Adrenal gland (tissue), 12 donors: ENCODE results near the gene WFDC12. TPM values are rescaled to one million over a fixed set of nuclear protein-coding genes. Genes with fewer than 3 reads are reported as not detected.

Experiments used
- DNase-seq, 7 donors: peaks; one replicate each; pipeline ENCODE4 v3.0.0-alpha.2; 2019 to 2020
- H3K27ac ChIP-seq, 5 donors: fragments of 200-600 bp; sonication (generic) in 4 of 5; 1 replicate in 3 of 5; 2 replicates in 2 of 5; pipeline versions ENCODE4 v1.5.1 to v1.8.0; 2016 to 2020; ENCODE audit warnings: mild to moderate bottlenecking in 1 of 5
- H3K27me3 ChIP-seq: fragments of 200-600 bp; 2 replicates; pipeline ENCODE4 v1.8.0; 2021
- H3K36me3 ChIP-seq, 2 donors: fragments of 200-600 bp; replicated peaks in 1 of 2; 1 replicate in 1 of 2; 2 replicates in 1 of 2; pipeline versions ENCODE4 v1.5.1 to v1.8.0; 2018 to 2022
- H3K4me1 ChIP-seq, 2 donors: fragments of 200-600 bp; replicated peaks in 1 of 2; 1 replicate in 1 of 2; 2 replicates in 1 of 2; pipeline versions ENCODE4 v1.5.1 to v1.8.0; 2018 to 2021
- H3K4me3 ChIP-seq, 4 donors: fragments of 200-600 bp; sonication (generic) in 3 of 4; one replicate each; pipeline ENCODE4 v1.5.1; 2016 to 2018
- H3K9me3 ChIP-seq, 3 donors: fragments of 200-600 bp; sonication (generic) in 1 of 3; replicated peaks in 1 of 3; 1 replicate in 2 of 3; 2 replicates in 1 of 3; pipeline versions ENCODE4 v1.5.1 to v1.8.0; 2016 to 2021
- POLR2A ChIP-seq, 2 donors: fragments of 450-650 bp; IDR thresholded peaks; one replicate each; pipeline ENCODE4 v1.6.1; 2017; ENCODE audit warnings: antibody characterized with exemption in 2 of 2, mild to moderate bottlenecking in 2 of 2, moderate library complexity in 1 of 2
- WGBS, 4 donors: extraction: QIAGEN DNeasy Blood & Tissue Kit in 2 of 4; methylation state at CpG; one replicate each; pipeline versions ENCODE4 v1.1.5 to v1.1.7; 2013 to 2017; 5-methylcytosine and 5-hydroxymethylcytosine counted together
- intact Hi-C, 2 donors: fragments of 100-400 bp; cut with DNase I; formaldehyde crosslinking; loops; one replicate each; pipeline versions ENCODE4 v1.14.1 to v1.15.0; 2022 to 2023
- polyA plus RNA-seq, 3 donors: library from polyadenylated mRNA; stranded (reverse); fragments of 200-250 nt in 2 of 3; fragments of 350-450 nt in 1 of 3; fragmentation: Illumina TruSeq in 1 of 3; extraction: RNeasy Lipid Tissue Mini Kit (QIAGEN cat#74804) in 1 of 3; gene quantifications; one replicate each; pipeline ENCODE4 v1.2.3, GENCODE V29; 2013 to 2014
- total RNA-seq, 9 donors: library from RNA; depleted of rRNA in 4 of 9; stranded (reverse); fragments of >200 nt in 4 of 9; fragments of 120-200 nt in 1 of 9; fragmentation: NEBNext Ultra II Directional in 1 of 9; extraction: Animal tissue kit (Norgen Biotek cat#: 25700) in 1 of 9; gene quantifications; one replicate each; pipeline versions ENCODE4 v1.1.0 to v1.2.4, GENCODE V29; 2013 to 2023
- TF ChIP-seq, protein P1 (sequence below), 6 experiments: fragments of 450-650 bp in 4 of 6; fragments of 200-600 bp in 2 of 6; sonication (generic) in 1 of 6; IDR thresholded peaks; 1 replicate in 5 of 6; 2 replicates in 1 of 6; pipeline versions ENCODE4 v1.5.1 to v1.8.0; 2016 to 2021; ENCODE audit warnings: antibody characterized with exemption in 6 of 6, mild to moderate bottlenecking in 2 of 6, moderate library complexity in 1 of 6
- donor health status: healthy with polysubstance abuse.
- donor health status: Bipolar disorder and iron deficiency.
- donor health status: DM: yes; HTN: yes; CAD: no.
- donor health status: DM: no; HTN: no; CAD: no.
- donor health status: DM: no; HTN: no; CAD: no.
- donor health status: DM: yes; HTN: yes; CAD: no.

The WFDC12 gene
- total and polyA plus RNA-seq, 12 donors = not detected

DNA sequence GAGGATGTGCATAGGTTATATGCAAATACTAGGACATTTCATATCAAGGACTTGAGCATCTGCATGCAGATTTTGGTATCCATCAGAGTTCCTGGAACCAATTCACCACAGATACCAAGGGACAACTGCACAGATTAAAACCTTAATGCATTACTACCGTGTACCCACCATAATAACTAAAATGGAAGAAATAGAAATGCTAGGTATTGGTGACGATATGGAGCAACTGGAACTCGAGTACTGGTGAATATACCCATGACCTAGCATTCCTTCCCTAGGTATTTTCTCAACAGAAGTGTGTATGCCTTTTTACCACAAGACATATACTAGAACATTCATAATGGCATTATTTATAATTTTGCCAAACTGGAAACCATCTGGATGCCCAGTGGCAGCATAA, 41.8 kb downstream of the WFDC12 start:
- WGBS, 4 donors = 96 to 99% (median 98%) methylated on average over 3 of the region's 3 CpGs

DNA sequence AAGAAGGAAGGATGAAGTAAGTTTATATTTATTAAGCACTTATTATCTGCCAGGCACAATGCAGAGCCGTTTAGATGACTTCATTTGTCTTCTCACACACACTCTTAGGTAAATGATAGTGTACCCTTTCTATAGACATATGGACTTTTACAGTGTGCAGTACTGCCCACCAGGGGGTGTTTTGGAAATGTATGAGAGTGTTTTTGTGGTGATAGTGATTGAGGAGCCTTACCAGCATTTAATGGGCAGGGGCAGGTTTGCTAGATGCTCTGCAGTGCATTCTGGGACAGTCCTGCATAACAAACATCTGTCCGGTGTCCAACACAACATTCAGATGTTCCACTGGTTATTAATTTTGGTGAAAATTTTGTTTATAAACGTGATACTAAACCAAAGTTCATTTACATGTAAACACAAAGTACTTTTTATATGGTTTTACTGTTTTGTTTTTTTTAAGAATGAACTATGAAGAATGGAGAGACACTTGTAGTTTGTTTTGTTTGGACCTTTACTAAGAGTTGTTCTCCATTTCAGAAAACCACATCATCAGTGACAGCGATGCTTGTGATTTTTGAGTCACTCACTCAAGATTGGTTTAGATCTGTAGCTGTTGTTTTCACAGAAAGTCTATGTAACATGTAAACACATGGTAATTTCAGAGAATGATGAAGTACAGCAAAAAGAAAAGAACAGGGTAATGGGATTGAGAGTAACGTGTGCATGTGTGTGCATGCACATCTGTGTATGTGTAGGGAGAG, 43.2 kb downstream of the WFDC12 start:
- Histone ChIP-seq H3K27me3 (no peaks in the 10 kb centered on the region), H3K4me1 (no peaks in the 10 kb centered on the region), H3K27ac (no peak overlapping the region), H3K4me3 (no peak overlapping the region), H3K36me3 (peaks cover 0 to 14% of the 10 kb centered on the region in 2 donors), H3K9me3 (no peaks in the 10 kb centered on the region)
- no peak for TF ChIP-seq POLR2A (IDR thresholded peaks at IDR 0.05)
- TF ChIP-seq, protein P1, sequence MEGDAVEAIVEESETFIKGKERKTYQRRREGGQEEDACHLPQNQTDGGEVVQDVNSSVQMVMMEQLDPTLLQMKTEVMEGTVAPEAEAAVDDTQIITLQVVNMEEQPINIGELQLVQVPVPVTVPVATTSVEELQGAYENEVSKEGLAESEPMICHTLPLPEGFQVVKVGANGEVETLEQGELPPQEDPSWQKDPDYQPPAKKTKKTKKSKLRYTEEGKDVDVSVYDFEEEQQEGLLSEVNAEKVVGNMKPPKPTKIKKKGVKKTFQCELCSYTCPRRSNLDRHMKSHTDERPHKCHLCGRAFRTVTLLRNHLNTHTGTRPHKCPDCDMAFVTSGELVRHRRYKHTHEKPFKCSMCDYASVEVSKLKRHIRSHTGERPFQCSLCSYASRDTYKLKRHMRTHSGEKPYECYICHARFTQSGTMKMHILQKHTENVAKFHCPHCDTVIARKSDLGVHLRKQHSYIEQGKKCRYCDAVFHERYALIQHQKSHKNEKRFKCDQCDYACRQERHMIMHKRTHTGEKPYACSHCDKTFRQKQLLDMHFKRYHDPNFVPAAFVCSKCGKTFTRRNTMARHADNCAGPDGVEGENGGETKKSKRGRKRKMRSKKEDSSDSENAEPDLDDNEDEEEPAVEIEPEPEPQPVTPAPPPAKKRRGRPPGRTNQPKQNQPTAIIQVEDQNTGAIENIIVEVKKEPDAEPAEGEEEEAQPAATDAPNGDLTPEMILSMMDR (IDR thresholded peaks at IDR 0.05) = peak in 1 of 6 experiments; percentile 15
- 89 to 97% (median 92%) methylated on average over 5 of the region's 5 CpGs for WGBS, 4 donors
- DNase-seq = no peak
- intact Hi-C loops = no loop called here

More for the DNA sequence above, 41.8 kb downstream of the WFDC12 start:
- Histone ChIP-seq H3K4me1 (no peaks in the 10 kb centered on the region), H3K4me3 (no peak overlapping the region), H3K27me3 (no peaks in the 10 kb centered on the region), H3K9me3 (no peaks in the 10 kb centered on the region), H3K27ac (no peak overlapping the region), H3K36me3 (peaks cover 0 to 7% of the 10 kb centered on the region in 2 donors)
- intact Hi-C loops = no loop called here
- TF ChIP-seq, protein P1 (IDR thresholded peaks at IDR 0.05) = no peak
- TF ChIP-seq POLR2A (IDR thresholded peaks at IDR 0.05) = no peak
- no peak for DNase-seq

DNA sequence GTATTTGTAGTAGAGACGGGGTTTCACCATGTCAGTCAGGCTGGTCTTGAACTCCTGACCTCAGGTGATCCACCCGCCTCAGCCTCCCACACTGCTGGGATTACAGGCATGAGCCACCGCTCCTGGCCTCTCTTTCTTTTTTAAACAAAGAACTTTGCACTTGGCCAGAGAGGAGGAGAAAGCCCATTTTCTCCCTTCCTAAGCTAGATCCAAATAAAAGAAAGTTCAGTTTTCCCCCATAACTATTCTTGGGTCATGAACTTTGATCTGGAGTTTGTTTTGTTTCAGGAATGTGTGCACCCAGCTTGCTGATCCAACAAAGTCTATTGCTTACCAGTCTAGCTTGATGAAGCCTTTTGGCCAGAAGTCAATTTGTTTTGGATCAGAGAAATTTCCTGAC, 46.7 kb downstream of the WFDC12 start:
- no peak overlapping the region for H3K4me3 ChIP-seq
- peaks cover 0 to 26% of the 10 kb centered on the region in 2 donors for H3K36me3 ChIP-seq
- whole genome bisulfite sequencing, 4 donors = 79 to 98% (median 91%) methylated on average over 3 of the region's 3 CpGs
- TF ChIP-seq, protein P1 (IDR thresholded peaks at IDR 0.05) = no peak
- TF ChIP-seq POLR2A (IDR thresholded peaks at IDR 0.05) = no peak
- no peaks in the 10 kb centered on the region for H3K9me3 ChIP-seq
- H3K27ac ChIP-seq = no peak overlapping the region
- intact Hi-C loops = no loop called here
- no peaks in the 10 kb centered on the region for H3K27me3 ChIP-seq
- no peak for DNase-seq
- H3K4me1 ChIP-seq = no peaks in the 10 kb centered on the region

Other genes starting within 250 kb of the WFDC12 start
- gene YWHAB, start 238.8 kb downstream of the WFDC12 start, total RNA-seq = 100 to 1,000 TPM; 109 to 207 (median 144) TPM
- 100 to 1,000 TPM in 1 of 3 donors, 10 to 100 TPM in 2; 53.1 to 293 (median 74.4) TPM for gene YWHAB, start 238.8 kb downstream of the WFDC12 start, polyA plus RNA-seq
- gene PABPC1L, start 214.4 kb downstream of the WFDC12 start, total RNA-seq = 10 to 100 TPM in 6 of 9 donors, 1 to 10 TPM in 3; 2.8 to 31.2 (median 10.5) TPM
- 10 to 100 TPM in 2 of 3 donors, 1 to 10 TPM in 1; 3.9 to 90.3 (median 69.5) TPM for gene PABPC1L, start 214.4 kb downstream of the WFDC12 start, polyA plus RNA-seq
- gene TOMM34, start 164.1 kb downstream of the WFDC12 start, total RNA-seq = 100 to 1,000 TPM in 1 of 9 donors, 10 to 100 TPM in 8; 20.7 to 178 (median 52.1) TPM
- 100 to 1,000 TPM in 1 of 3 donors, 10 to 100 TPM in 2; 17.8 to 120 (median 30.7) TPM for gene TOMM34, start 164.1 kb downstream of the WFDC12 start, polyA plus RNA-seq
- gene STK4, start 158.0 kb downstream of the WFDC12 start, total RNA-seq = 10 to 100 TPM; 15.0 to 39.3 (median 33.9) TPM
- gene STK4, start 158.0 kb downstream of the WFDC12 start, polyA plus RNA-seq = 10 to 100 TPM in 2 of 3 donors, 1 to 10 TPM in 1; 7.1 to 24.6 (median 11.1) TPM
- 1 to 10 TPM in 4 of 9 donors, under 1 TPM in 5; 0.21 to 3.7 (median 0.87) TPM for gene KCNS1, start 23.3 kb downstream of the WFDC12 start, total RNA-seq
- gene KCNS1, start 23.3 kb downstream of the WFDC12 start, polyA plus RNA-seq = under 1 TPM; 0.24 to 0.30 (median 0.29) TPM
- not detected for gene WFDC5, start 9.3 kb downstream of the WFDC12 start, total RNA-seq
- gene WFDC5, start 9.3 kb downstream of the WFDC12 start, polyA plus RNA-seq = not detected
- gene PI3, start 50.4 kb upstream of the WFDC12 start, total RNA-seq = not detected
- gene PI3, start 50.4 kb upstream of the WFDC12 start, polyA plus RNA-seq = 1 to 10 TPM in 1 of 3 donors, not detected in 2; 1.0 TPM
- not detected for gene SEMG1, start 82.6 kb upstream of the WFDC12 start, total RNA-seq
- under 1 TPM in 1 of 3 donors, not detected in 2; 0.15 TPM for gene SEMG1, start 82.6 kb upstream of the WFDC12 start, polyA plus RNA-seq
- gene SEMG2, start 96.9 kb upstream of the WFDC12 start, total RNA-seq = not detected
- not detected for gene SEMG2, start 96.9 kb upstream of the WFDC12 start, polyA plus RNA-seq
- 10 to 100 TPM in 1 of 9 donors, 1 to 10 TPM in 5, not detected in 3; 1.8 to 33.7 (median 5.6) TPM for gene SLPI, start 130.1 kb upstream of the WFDC12 start, total RNA-seq
- gene SLPI, start 130.1 kb upstream of the WFDC12 start, polyA plus RNA-seq = 10 to 100 TPM in 1 of 3 donors, 1 to 10 TPM in 2; 2.3 to 25.7 (median 9.2) TPM
- under 1 TPM in 1 of 9 donors, not detected in 8; 0.06 TPM for gene RBPJL, start 182.4 kb upstream of the WFDC12 start, total RNA-seq
- under 1 TPM in 1 of 3 donors, not detected in 2; 0.03 TPM for gene RBPJL, start 182.4 kb upstream of the WFDC12 start, polyA plus RNA-seq
- gene MATN4, start 183.8 kb upstream of the WFDC12 start, total RNA-seq = under 1 TPM in 2 of 9 donors, not detected in 7; 0.06 to 0.15 TPM
- gene MATN4, start 183.8 kb upstream of the WFDC12 start, polyA plus RNA-seq = under 1 TPM in 2 of 3 donors, not detected in 1; 0.16 to 0.37 TPM
- 100 to 1,000 TPM in 2 of 9 donors, 10 to 100 TPM in 7; 51.4 to 128 (median 76.9) TPM for gene SDC4, start 224.0 kb upstream of the WFDC12 start, total RNA-seq
- 10 to 100 TPM; 48.7 to 64.9 (median 55.3) TPM for gene SDC4, start 224.0 kb upstream of the WFDC12 start, polyA plus RNA-seq
- 10 to 100 TPM; 19.7 to 83.2 (median 35.7) TPM for gene SYS1, start 238.7 kb upstream of the WFDC12 start, total RNA-seq
- 10 to 100 TPM; 16.0 to 25.7 (median 17.7) TPM for gene SYS1, start 238.7 kb upstream of the WFDC12 start, polyA plus RNA-seq